Left cardiac atrium (tissue), 2 donors: ENCODE data around the gene POTEF. TPM values are rescaled to one million over a fixed set of nuclear protein-coding genes. Genes with fewer than 3 reads are reported as not detected.

Experiments used
- total RNA-seq, 2 donors: library from RNA; stranded (reverse); fragmentation: NEBNext Ultra II Directional; extraction: Animal tissue kit (Norgen Biotek cat#: 25700); gene quantifications; one replicate each; pipeline ENCODE4 v1.2.1, GENCODE V29; 2021
- donor health status: DM: no; HTN: yes; CAD: no; lungs with severe emphysema.
- donor health status: DM: yes; HTN: yes; CAD: no.

The POTEF gene
- total RNA-seq, 2 donors from 2014 or later = not detected

Other genes with a start within 250 kb of the POTEF start
- gene RAB6C, start 149.6 kb downstream of the POTEF start, total RNA-seq = under 1 TPM in 1 of 2 donors, not detected in 1; 0.18 TPM
- gene CCDC74B, start 15.9 kb upstream of the POTEF start, total RNA-seq = under 1 TPM; 0.76 to 0.91 TPM
- gene SMPD4, start 52.4 kb upstream of the POTEF start, total RNA-seq = 10 to 100 TPM; 20.2 to 24.4 TPM
- 100 to 1,000 TPM; 207 to 259 TPM for gene MZT2B, start 53.0 kb upstream of the POTEF start, total RNA-seq
- 1 to 10 TPM; 6.0 to 6.7 TPM for gene TUBA3E, start 69.2 kb upstream of the POTEF start, total RNA-seq
- 10 to 100 TPM; 55.0 to 79.3 TPM for gene IMP4, start 213.7 kb upstream of the POTEF start, total RNA-seq
- 10 to 100 TPM; 24.2 to 28.0 TPM for gene PTPN18, start 226.8 kb upstream of the POTEF start, total RNA-seq